ENCODE results near the gene SOAT2.
"Not testable (repeated sequence)": the region's sequence is repeated elsewhere in the genome, so short reads cannot be mapped to it uniquely, and the experiment has no call there.

The SOAT2 gene

DNA sequence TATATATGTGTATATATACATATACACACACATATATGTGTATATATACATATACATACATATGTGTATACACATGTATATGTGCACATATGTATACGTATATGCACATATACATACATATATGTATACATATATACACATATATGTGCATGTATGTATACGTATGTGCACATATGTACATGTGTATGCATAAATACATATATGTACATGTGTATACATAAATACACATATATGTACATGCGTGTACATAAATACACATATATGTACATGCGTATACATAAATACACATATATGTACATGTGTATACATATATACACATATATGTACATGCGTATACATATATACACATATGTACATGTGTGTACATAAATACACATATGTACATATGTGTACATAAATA lies 43.9 kb downstream of the SOAT2 start:
- Histone ChIP-seq H3K9ac (ENCODE audit: low read length in 5 of 5) (no peak overlapping the region), H3K36me3 (ENCODE audit: control insufficient read depth in 5 of 5, insufficient read depth in 5 of 5, low read length in 5 of 5) (peaks cover 0 to 4% (median 0%) of the 10 kb centered on the region in 5 donors), H3K4me1 (ENCODE audit: control insufficient read depth in 5 of 5, insufficient read depth in 5 of 5, low read length in 5 of 5) (peaks cover 0 to 9% (median 5%) of the 10 kb centered on the region in 5 donors), H3K4me3 (ENCODE audit: low read depth in 1 of 5, low read length in 5 of 5) (no peak overlapping the region), H3K27me3 (ENCODE audit: control insufficient read depth in 5 of 5, insufficient read depth in 4 of 5, low read length in 5 of 5) (peaks cover 0 to 7% (median 0%) of the 10 kb centered on the region in 5 donors), H3K27ac (ENCODE audit: low read depth, low read length) (no peak overlapping the region), H3K9me3 (ENCODE audit: control insufficient read depth in 5 of 5, low read length in 5 of 5) (peaks cover 0 to 4% (median 0%) of the 10 kb centered on the region in 5 donors)

DNA sequence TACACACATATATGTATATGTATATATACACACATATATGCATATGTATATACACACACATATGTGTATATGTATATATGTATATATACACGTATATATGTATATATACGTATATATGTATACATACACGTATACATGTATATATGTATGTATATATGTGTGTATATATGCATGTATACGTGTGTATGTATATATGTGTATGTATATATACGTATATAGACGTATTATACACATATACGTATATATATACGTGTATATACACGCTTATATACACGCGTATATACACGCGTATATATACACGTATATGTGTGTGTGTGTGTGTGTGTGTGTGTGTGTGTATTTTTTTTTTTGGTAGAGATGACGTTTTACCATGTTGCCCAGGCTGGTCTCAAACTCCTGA lies 44.4 kb downstream of the SOAT2 start:
- Histone ChIP-seq H3K9ac (ENCODE audit: low read length in 5 of 5) (no peak overlapping the region), H3K27ac (ENCODE audit: low read depth, low read length) (no peak overlapping the region), H3K27me3 (ENCODE audit: control insufficient read depth in 5 of 5, insufficient read depth in 4 of 5, low read length in 5 of 5) (peaks cover 0 to 7% (median 0%) of the 10 kb centered on the region in 5 donors)

GRCh38 chr12:53151039-53151438 lies 47.8 kb downstream of the SOAT2 start:
- H3K4me3 ChIP-seq (ENCODE audit: low read depth in 1 of 5, low read length in 5 of 5): no peak overlapping the region
- peaks cover 0 to under 1% (median 0%) of the 10 kb centered on the region in 5 donors for H3K4me1 ChIP-seq (ENCODE audit: control insufficient read depth in 5 of 5, insufficient read depth in 5 of 5, low read length in 5 of 5)
- peaks cover 0 to 4% (median 3%) of the 10 kb centered on the region in 5 donors for H3K36me3 ChIP-seq (ENCODE audit: control insufficient read depth in 5 of 5, insufficient read depth in 5 of 5, low read length in 5 of 5)
- no peaks in the 10 kb centered on the region for H3K27me3 ChIP-seq (ENCODE audit: control insufficient read depth in 5 of 5, insufficient read depth in 4 of 5, low read length in 5 of 5)
- H3K9ac ChIP-seq (ENCODE audit: low read length in 5 of 5): no peak overlapping the region
- H3K27ac ChIP-seq (ENCODE audit: low read depth, low read length): no peak overlapping the region
- H3K9me3 ChIP-seq (ENCODE audit: control insufficient read depth in 5 of 5, low read length in 5 of 5): no peaks in the 10 kb centered on the region

More for the DNA sequence above, 44.4 kb downstream of the SOAT2 start:
- H3K4me1 ChIP-seq (ENCODE audit: control insufficient read depth in 5 of 5, insufficient read depth in 5 of 5, low read length in 5 of 5): peaks cover 0 to 9% (median 5%) of the 10 kb centered on the region in 5 donors
- peaks cover 0 to 4% (median 0%) of the 10 kb centered on the region in 5 donors for H3K36me3 ChIP-seq (ENCODE audit: control insufficient read depth in 5 of 5, insufficient read depth in 5 of 5, low read length in 5 of 5)
- peaks cover 0 to 4% (median 0%) of the 10 kb centered on the region in 5 donors for H3K9me3 ChIP-seq (ENCODE audit: control insufficient read depth in 5 of 5, low read length in 5 of 5)
- H3K4me3 ChIP-seq (ENCODE audit: low read depth in 1 of 5, low read length in 5 of 5): no peak overlapping the region

DNA sequence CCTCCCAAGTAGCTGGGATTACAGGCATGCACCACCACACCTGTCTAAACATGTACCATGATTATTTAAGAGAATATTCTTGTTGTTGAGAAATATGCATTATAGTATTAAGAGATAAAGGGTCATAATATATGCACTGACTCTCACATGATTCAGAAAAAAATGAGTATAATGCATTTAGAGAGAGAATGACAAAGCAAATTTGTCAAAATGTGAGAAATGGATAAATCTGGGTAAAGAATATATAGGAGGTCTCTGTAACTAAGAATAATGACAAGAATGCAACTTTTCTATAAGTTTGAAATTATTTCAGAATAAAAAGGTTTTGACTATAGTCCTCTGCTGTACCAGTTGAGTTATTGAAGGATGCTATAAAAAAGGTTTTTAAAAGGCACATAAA lies 49.1 kb downstream of the SOAT2 start:
- no peaks in the 10 kb centered on the region for H3K4me1 ChIP-seq (ENCODE audit: control insufficient read depth in 5 of 5, insufficient read depth in 5 of 5, low read length in 5 of 5)
- no peaks in the 10 kb centered on the region for H3K27me3 ChIP-seq (ENCODE audit: control insufficient read depth in 5 of 5, insufficient read depth in 4 of 5, low read length in 5 of 5)
- peaks cover 0 to 7% (median 3%) of the 10 kb centered on the region in 5 donors for H3K36me3 ChIP-seq (ENCODE audit: control insufficient read depth in 5 of 5, insufficient read depth in 5 of 5, low read length in 5 of 5)
- H3K9ac ChIP-seq (ENCODE audit: low read length in 5 of 5): no peak overlapping the region
- H3K4me3 ChIP-seq (ENCODE audit: low read depth in 1 of 5, low read length in 5 of 5): no peak overlapping the region
- no peak overlapping the region for H3K27ac ChIP-seq (ENCODE audit: low read depth, low read length)
- no peaks in the 10 kb centered on the region for H3K9me3 ChIP-seq (ENCODE audit: control insufficient read depth in 5 of 5, low read length in 5 of 5)

DNA sequence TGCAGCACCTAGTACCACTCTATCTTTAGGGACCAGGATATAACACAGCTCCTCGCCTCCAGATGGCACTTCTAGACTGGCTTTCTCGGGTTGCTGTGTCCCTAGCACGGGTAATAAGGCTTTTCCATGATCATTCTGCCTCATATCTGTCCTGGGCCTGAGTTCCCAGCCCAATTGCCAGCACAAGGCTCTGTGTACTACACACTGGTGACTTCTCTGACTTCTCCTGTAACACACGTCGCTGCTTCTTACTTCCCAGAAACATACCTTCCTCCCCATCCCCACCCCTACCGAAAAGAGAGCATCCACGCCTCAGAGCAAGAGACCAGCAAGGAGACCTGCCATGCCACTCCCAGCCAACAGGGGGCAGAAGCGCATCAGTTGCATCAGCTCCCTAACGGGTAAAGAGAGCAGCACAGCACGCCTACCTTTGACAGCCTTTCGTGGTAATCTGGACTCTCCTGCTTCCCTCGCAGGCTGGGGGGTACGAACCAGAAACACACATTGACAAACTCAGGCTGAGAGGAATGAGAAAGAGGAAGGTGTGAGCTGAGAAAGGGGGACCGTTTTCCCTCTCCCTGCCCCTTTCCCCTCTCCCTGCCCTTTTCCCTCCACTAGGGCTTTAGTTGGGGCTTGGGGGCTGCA lies 56.0 kb downstream of the SOAT2 start:
- no peaks in the 10 kb centered on the region for H3K27me3 ChIP-seq (ENCODE audit: control insufficient read depth in 5 of 5, insufficient read depth in 4 of 5, low read length in 5 of 5)
- H3K4me1 ChIP-seq (ENCODE audit: control insufficient read depth in 5 of 5, insufficient read depth in 5 of 5, low read length in 5 of 5): peaks cover 0 to 5% (median 3%) of the 10 kb centered on the region in 5 donors
- H3K9ac ChIP-seq (ENCODE audit: low read length in 5 of 5): no peak overlapping the region
- no peak overlapping the region for H3K27ac ChIP-seq (ENCODE audit: low read depth, low read length)
- no peaks in the 10 kb centered on the region for H3K9me3 ChIP-seq (ENCODE audit: control insufficient read depth in 5 of 5, low read length in 5 of 5)
- no peak overlapping the region for H3K4me3 ChIP-seq (ENCODE audit: low read depth in 1 of 5, low read length in 5 of 5)
- H3K36me3 ChIP-seq (ENCODE audit: control insufficient read depth in 5 of 5, insufficient read depth in 5 of 5, low read length in 5 of 5): peaks cover 10 to 31% (median 22%) of the 10 kb centered on the region in 5 donors

- Histone ChIP-seq H3K27ac (ENCODE audit: low read depth, low read length) (no peak overlapping the region), H3K9ac (ENCODE audit: low read length in 5 of 5) (no peak overlapping the region), H3K9me3 (ENCODE audit: control insufficient read depth in 5 of 5, low read length in 5 of 5) (no peaks in the 10 kb centered on the region), H3K4me1 (ENCODE audit: control insufficient read depth in 5 of 5, insufficient read depth in 5 of 5, low read length in 5 of 5) (peaks cover 0 to 5% (median 3%) of the 10 kb centered on the region in 5 donors), H3K36me3 (ENCODE audit: control insufficient read depth in 5 of 5, insufficient read depth in 5 of 5, low read length in 5 of 5) (peaks cover 13 to 34% (median 22%) of the 10 kb centered on the region in 5 donors), H3K27me3 (ENCODE audit: control insufficient read depth in 5 of 5, insufficient read depth in 4 of 5, low read length in 5 of 5) (no peaks in the 10 kb centered on the region), H3K4me3 (ENCODE audit: low read depth in 1 of 5, low read length in 5 of 5) (no peak overlapping the region)
Measured at GRCh38 chr12:53160000-53160399, 56.7 kb downstream of the SOAT2 start.

- Histone ChIP-seq H3K27me3 (ENCODE audit: control insufficient read depth in 5 of 5, insufficient read depth in 4 of 5, low read length in 5 of 5) (no peaks in the 10 kb centered on the region), H3K4me1 (ENCODE audit: control insufficient read depth in 5 of 5, insufficient read depth in 5 of 5, low read length in 5 of 5) (peaks cover 0 to 5% (median 3%) of the 10 kb centered on the region in 5 donors), H3K4me3 (ENCODE audit: low read depth in 1 of 5, low read length in 5 of 5) (no peak overlapping the region), H3K9me3 (ENCODE audit: control insufficient read depth in 5 of 5, low read length in 5 of 5) (no peaks in the 10 kb centered on the region), H3K36me3 (ENCODE audit: control insufficient read depth in 5 of 5, insufficient read depth in 5 of 5, low read length in 5 of 5) (peaks cover 13 to 35% (median 22%) of the 10 kb centered on the region in 5 donors), H3K27ac (ENCODE audit: low read depth, low read length) (no peak overlapping the region), H3K9ac (ENCODE audit: low read length in 5 of 5) (peak overlapping the region in 2 of 5 donors; percentile 1 to 41)
Measured at GRCh38 chr12:53160673-53161072, 57.4 kb downstream of the SOAT2 start.

DNA sequence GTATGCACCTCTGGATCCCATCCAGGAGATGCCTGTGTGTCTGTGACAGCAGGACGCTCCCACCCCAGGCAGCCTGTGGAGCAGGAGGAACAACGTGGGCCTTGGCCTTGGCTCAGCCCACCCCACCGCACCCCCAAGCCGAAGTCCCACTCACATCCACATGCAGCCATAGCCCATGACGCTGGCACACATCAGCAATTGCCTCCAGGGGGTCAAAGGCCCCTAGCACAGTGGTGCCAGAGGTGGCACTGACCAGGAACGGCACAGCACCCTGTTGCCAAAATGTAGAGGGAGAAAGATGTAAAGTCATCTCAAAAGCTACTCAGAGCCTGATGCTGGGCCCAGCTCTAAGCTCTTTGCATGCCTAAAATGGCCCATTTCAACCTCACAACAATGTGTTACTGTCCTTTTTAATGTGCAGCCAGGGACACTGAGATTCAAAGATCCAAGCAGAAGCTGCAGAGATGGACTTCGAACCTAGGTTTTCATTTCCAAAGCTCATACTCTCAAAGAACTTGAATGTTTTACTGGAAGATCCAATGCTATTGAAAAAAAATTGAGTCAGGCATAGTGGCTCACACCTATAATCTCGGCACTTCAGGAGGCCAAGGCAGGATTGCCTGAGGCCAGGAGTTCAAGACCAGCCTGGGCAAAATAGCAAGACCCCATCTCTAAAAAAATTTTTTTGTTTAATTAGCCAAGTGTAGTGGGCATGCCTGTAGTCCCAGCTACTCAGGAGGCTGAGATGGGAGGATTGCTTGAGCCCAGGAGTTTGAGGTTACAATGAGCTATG lies 58.0 kb downstream of the SOAT2 start:
- Histone ChIP-seq H3K4me1 (ENCODE audit: control insufficient read depth in 5 of 5, insufficient read depth in 5 of 5, low read length in 5 of 5) (peaks cover 0 to 5% (median 3%) of the 10 kb centered on the region in 5 donors), H3K36me3 (ENCODE audit: control insufficient read depth in 5 of 5, insufficient read depth in 5 of 5, low read length in 5 of 5) (peaks cover 10 to 33% (median 24%) of the 10 kb centered on the region in 5 donors), H3K9me3 (ENCODE audit: control insufficient read depth in 5 of 5, low read length in 5 of 5) (no peaks in the 10 kb centered on the region), H3K9ac (ENCODE audit: low read length in 5 of 5) (peak overlapping the region in 1 of 5 donors; percentile 41), H3K27me3 (ENCODE audit: control insufficient read depth in 5 of 5, insufficient read depth in 4 of 5, low read length in 5 of 5) (no peaks in the 10 kb centered on the region), H3K4me3 (ENCODE audit: low read depth in 1 of 5, low read length in 5 of 5) (no peak overlapping the region), H3K27ac (ENCODE audit: low read depth, low read length) (no peak overlapping the region)

DNA sequence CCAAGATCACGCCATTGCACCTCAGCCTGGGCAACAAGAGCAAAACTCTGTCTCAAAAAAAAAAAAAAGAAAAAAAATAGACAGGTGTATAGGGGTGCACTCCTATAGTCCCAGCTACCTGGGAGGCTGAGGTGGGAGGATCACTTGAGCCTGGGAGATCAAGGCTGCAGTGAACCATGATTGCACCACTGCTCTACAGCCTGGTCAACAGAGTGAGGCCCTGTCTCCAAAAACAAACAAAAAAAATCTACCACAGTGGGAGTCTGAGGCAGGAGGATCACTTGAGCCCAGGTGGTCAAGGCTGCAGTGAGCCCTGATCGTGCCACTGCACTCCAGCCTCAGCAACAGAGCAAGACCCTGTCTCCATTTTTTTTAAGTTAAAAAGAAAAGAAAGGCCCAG lies 59.7 kb downstream of the SOAT2 start:
- H3K4me3 ChIP-seq (ENCODE audit: low read depth in 1 of 5, low read length in 5 of 5); H3K27me3 ChIP-seq (ENCODE audit: control insufficient read depth in 5 of 5, insufficient read depth in 4 of 5, low read length in 5 of 5); H3K9me3 ChIP-seq (ENCODE audit: control insufficient read depth in 5 of 5, low read length in 5 of 5); H3K27ac ChIP-seq (ENCODE audit: low read depth, low read length); H3K9ac ChIP-seq (ENCODE audit: low read length in 5 of 5); H3K4me1 ChIP-seq (ENCODE audit: control insufficient read depth in 5 of 5, insufficient read depth in 5 of 5, low read length in 5 of 5): not testable (repeated sequence)
- peaks cover 18 to 47% (median 38%) of the 10 kb centered on the region in 5 donors for H3K36me3 ChIP-seq (ENCODE audit: control insufficient read depth in 5 of 5, insufficient read depth in 5 of 5, low read length in 5 of 5)

DNA sequence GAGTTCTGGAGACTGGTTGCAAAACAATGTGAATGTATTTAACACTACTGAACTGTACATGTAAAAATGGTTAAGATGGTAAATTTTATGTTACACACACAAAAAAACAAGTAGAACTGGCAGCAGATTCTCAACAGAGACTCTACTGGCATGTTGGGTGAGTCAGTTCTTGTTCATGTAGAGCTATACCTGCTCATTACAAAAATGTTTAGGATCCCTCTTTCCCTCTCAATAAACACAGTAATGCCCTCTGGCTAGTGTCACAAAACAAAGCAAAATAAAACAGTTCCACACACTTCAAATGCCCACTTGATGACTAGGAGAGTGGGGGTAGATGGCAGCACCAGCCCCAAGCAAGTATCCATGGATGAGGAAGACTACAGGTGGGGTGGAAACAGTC lies 63.6 kb downstream of the SOAT2 start:
- H3K9me3 ChIP-seq (ENCODE audit: control insufficient read depth in 5 of 5, low read length in 5 of 5): no peaks in the 10 kb centered on the region
- H3K4me3 ChIP-seq (ENCODE audit: low read depth in 1 of 5, low read length in 5 of 5): no peak overlapping the region
- peaks cover 22 to 52% (median 41%) of the 10 kb centered on the region in 5 donors for H3K36me3 ChIP-seq (ENCODE audit: control insufficient read depth in 5 of 5, insufficient read depth in 5 of 5, low read length in 5 of 5)
- no peak overlapping the region for H3K27ac ChIP-seq (ENCODE audit: low read depth, low read length)
- H3K9ac ChIP-seq (ENCODE audit: low read length in 5 of 5): no peak overlapping the region
- peaks cover 0 to 6% (median 0%) of the 10 kb centered on the region in 5 donors for H3K4me1 ChIP-seq (ENCODE audit: control insufficient read depth in 5 of 5, insufficient read depth in 5 of 5, low read length in 5 of 5)
- no peaks in the 10 kb centered on the region for H3K27me3 ChIP-seq (ENCODE audit: control insufficient read depth in 5 of 5, insufficient read depth in 4 of 5, low read length in 5 of 5)
